NCI-H774 (cell line): ENCODE data around the gene C14orf119.

Experiments used
- DNase-seq: peaks from one replicate; lab custom pipeline; 2025; lab: John Stamatoyannopoulos, UW

Gene C14orf119

GRCh38 chr14:23060536-23061260 lies 34.6 kb upstream of the C14orf119 start:
- DNase-seq = no peak

GRCh38 chr14:23062002-23062401 lies 33.3 kb upstream of the C14orf119 start:
- DNase-seq = no peak

GRCh38 chr14:23063601-23064000 lies 31.7 kb upstream of the C14orf119 start:
- no peak for DNase-seq

GRCh38 chr14:23066368-23066767 lies 28.9 kb upstream of the C14orf119 start:
- no peak for DNase-seq

GRCh38 chr14:23066855-23067744 lies 28.2 kb upstream of the C14orf119 start:
- no peak for DNase-seq

DNA sequence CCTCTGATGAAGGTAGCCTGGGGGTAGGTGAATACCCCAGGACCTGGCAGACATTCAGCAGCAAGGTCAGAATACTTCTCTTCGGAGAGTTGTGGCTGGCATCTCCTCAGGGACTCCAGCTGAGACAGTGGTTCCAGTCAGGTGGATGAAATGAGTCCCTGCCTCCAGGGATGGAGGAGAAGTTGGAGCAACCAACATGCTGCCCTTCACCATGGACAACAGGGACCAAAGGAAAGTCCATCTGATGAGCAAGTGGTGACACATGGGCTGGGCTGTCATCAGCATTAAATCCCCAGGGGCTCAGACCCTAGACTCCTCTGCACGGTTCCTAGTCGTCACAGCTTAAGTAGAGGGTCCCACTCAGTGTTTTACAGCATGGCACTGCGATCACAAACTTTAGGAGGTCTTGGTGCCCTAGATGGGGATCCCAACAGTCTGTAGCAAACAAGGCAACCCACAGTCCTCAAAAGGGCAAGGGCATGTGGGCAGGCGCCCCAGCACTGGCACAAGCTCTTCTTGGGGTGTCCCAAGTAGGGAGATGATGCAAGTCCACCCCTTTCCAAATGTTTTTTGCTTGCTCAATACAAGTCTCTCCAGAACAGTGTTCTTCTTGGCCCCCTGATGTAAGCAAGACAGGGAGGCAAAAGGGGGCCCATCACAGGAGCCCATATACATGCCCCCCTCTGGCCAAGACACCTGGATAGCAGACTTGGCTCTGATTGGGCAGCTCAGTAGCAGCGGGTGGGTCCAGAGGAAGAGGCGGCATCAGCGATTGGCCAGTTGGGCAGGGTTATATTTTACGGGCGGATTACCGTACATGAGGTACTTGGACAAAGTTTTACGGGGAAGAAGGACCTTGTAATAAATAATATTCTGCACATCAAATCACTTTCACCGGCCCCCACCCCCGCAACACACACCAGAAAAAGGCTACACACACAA lies 27.2 kb upstream of the C14orf119 start:
- DNase-seq = no peak

DNA sequence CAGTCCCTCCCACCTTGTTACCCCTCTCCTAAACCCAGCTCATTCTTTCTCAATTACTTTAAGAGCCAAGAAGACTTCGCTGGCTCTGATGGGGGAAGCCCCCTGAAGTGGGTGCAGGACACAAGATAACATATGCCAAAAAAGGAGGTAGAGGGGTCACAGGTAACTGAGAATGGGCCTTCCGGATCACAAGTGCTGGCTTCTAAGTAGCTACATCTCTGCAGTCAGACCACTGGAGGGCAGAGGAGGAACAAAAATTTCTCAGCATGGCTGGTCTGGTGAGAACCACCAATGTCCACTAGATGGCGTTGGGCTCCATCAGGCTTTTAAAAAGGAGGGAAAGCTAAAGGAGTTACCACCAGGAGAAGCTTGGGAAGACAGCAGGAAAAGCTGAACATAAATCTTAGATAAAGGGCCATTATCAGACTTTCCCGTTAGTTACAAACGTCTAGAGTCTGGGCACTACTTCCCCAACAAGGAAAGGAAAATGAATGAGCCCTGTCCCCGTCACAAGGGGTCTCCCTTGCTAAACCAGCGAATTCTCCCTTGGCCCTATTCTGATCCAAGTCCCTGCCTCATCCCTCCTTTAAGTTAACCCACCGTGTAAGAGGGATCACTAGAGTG lies 26.4 kb upstream of the C14orf119 start:
- DNase-seq = no peak

- no peak for DNase-seq
These were observed 25.9 kb upstream of the C14orf119 start for GRCh38 chr14:23069413-23069806.

- no peak for DNase-seq
These were observed 24.8 kb upstream of the C14orf119 start for GRCh38 chr14:23070262-23071129.

DNA sequence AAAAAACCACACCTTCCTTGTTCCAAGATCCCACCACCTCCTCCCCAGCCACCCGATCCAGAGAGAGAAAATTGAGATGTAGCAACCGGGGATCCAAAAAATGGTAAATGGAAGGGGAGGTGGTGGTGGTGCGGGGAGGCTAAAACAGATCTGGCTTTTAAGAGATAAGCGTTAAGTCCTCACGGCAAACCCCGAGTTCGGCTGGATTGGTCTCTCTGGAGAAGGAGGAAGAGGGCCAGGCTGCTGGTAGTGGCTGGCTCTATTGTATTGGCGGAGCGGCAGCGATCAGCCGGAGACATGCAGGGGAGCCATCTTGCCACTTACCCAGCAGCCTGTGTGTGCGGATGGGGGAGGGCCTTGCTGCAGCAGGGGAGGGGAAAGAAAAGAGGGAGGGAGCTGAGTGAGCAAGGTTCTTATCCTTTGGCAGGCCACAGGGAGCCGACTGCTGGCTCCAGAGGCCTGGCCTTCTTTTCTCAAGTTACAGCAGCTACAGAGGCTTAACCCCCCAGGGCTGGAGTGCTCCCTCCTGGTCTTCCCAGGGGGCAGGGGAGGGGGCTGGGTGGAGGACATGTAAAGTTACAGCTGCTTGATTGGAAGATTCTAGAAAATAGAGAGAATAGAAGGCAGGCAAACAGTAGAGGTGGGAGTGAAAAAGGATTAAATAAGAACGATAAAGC lies 23.9 kb upstream of the C14orf119 start:
- no peak for DNase-seq

DNA sequence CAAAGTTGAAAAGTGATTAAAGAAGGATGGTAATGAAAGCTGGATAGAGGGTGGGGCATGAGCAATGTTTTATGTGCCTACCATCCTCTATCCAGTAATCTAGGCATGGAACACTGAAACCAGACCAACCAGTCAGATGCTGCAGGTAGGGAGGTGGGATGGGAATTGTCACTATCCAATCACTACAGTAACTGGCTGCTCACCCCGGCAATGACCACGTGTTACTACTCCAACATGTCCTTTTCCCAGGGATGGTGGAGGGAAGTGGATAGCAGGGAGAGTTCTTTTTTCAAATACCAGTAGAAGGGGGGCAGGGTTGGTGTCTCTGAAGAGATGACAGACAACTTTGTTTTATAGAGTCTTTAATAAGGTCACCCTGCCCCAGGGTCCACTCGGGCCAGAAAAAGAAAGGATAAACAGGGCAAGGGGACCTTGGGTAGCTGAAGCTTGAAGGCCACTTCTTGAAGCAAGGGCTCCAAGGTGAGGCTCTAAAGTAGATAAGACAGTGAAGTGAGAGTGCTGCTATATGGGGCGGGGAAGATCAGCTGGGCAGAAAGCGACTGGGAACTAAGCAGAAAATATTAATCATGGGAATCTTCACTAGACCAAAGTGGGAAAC lies 23.3 kb upstream of the C14orf119 start:
- no peak for DNase-seq

DNA sequence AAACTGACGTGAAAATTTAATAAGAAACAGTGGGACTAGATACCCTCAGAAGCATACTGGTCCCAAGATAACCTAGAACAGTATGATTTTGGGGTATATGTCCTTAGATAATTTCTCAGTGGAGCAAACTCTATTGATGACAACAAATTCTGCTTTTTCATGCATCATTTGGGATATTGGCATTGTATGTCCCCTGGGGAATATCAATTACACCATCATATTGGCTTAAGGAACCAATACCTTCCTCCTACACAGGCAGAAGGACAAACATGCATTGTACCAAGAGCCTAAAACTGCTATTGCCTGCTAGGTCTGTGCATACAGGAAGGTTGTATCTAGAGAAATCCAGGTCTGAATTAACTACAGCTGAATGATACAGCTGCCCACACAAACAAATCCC lies 20.4 kb upstream of the C14orf119 start:
- DNase-seq = no peak

DNA sequence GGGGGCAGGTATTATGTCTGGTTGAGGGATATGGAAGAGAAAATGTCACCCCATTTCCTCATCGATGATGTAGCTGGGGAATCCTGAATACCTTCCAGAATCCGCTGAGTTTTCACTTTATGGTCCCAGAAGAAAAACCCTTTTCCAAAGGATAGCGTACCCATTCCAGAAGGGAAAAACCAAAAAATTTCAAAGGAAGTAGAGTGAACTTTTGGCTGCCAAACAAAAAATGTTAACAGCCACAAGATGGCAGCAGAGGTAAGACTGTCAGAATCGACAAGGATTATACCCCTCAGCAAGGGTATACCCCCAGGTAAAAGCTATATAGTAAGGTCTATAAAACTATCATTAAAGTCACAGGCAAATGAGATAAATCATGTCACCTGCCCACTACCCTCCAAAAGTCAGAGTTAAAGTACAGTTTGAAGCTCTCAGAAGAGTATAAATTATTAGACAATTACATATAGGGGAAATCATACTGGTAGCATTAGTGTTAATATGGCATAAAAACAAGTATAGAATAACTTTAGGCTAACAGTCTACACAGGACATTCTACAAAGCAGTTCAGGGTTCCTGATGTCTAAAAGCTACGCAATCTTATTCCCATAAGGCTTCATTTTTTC lies 18.4 kb upstream of the C14orf119 start:
- no peak for DNase-seq

DNA sequence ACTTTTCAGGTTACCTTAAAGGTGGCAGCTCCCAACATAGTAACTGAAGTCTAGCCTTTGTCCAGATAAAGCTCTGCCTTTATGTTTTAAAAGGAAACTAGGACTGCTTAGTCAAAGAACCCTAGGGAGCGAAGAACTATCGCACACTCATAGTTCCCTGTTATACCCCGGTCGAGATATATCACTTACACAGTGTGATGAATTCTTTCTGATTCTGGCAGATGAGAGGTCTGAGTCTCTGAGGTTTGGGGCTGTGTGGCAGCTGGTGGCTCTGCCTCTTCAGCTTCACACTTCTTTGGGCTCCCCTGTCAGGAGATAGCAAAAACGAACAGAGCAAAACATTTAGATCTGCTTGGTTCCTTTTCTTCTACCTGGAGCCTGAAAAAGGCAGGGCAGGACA lies 17.3 kb upstream of the C14orf119 start:
- no peak for DNase-seq

GRCh38 chr14:23078692-23079116 lies 16.6 kb upstream of the C14orf119 start:
- DNase-seq = no peak

GRCh38 chr14:23079716-23080115 lies 15.6 kb upstream of the C14orf119 start:
- no peak for DNase-seq

DNA sequence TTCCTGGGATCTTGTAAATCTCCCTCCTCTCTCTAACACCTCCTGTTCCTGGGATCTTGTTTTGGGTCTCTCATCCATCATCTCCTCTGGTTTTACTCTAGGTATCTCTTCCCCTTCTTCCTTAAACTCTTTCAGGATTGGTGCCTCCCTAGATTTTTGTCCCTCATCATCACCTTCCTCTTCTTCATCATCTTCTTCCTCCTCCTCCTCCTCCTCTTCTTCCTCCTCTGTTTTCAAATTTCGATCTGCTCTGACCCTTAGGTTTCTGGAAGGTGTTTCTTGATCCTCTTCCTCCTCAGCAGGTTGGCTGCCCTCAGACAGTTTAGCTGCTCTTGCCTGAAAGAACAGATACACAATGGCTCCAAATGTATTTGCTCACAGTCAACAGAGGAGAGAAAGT lies 14.8 kb upstream of the C14orf119 start:
- DNase-seq = no peak

DNA sequence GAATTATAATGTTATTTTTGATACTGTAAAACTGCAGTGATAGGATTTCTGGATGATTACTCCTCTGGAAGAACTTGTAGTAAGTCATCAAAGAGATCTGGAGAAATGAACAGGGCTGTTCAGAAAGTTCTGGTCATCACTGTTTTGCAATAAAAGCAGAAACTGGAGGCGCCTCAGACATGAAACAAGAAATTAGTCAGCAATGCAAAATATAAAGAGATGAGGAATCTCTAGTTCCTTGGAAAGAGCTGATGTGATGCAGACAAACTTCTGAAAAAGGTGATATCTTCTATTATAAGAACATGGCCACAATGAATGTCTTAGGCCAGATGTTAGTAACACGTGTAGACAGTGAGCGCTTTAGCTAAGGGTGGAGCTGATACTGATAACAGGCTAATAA lies 9.8 kb upstream of the C14orf119 start:
- no peak for DNase-seq

- no peak for DNase-seq
These were observed 8.7 kb upstream of the C14orf119 start for GRCh38 chr14:23086565-23086964.
